Thyroid gland (tissue), 4 donors: ENCODE results near the gene BANK1.

ENCODE experiments used
- POLR2A ChIP-seq, 2 donors: fragments of 450-650 bp; IDR thresholded peaks; one replicate each; pipeline ENCODE4 v1.6.1; 2017; ENCODE audit warnings: antibody characterized with exemption in 2 of 2, mild to moderate bottlenecking in 2 of 2, moderate library complexity in 1 of 2
- TF ChIP-seq, protein P1 (sequence below), 6 experiments: fragments of 200-600 bp in 3 of 6; fragments of 450-650 bp in 3 of 6; sonication (generic) in 3 of 6; IDR thresholded peaks; one replicate each; pipeline ENCODE4 v1.5.1; 2016 to 2019; ENCODE audit warnings: antibody characterized with exemption in 6 of 6, mild to moderate bottlenecking in 2 of 6, inconsistent platforms in 1 of 6, moderate library complexity in 1 of 6

GRCh38 chr4:102091656-102092055, 301.1 kb downstream of the BANK1 start:
- TF ChIP-seq, protein P1, sequence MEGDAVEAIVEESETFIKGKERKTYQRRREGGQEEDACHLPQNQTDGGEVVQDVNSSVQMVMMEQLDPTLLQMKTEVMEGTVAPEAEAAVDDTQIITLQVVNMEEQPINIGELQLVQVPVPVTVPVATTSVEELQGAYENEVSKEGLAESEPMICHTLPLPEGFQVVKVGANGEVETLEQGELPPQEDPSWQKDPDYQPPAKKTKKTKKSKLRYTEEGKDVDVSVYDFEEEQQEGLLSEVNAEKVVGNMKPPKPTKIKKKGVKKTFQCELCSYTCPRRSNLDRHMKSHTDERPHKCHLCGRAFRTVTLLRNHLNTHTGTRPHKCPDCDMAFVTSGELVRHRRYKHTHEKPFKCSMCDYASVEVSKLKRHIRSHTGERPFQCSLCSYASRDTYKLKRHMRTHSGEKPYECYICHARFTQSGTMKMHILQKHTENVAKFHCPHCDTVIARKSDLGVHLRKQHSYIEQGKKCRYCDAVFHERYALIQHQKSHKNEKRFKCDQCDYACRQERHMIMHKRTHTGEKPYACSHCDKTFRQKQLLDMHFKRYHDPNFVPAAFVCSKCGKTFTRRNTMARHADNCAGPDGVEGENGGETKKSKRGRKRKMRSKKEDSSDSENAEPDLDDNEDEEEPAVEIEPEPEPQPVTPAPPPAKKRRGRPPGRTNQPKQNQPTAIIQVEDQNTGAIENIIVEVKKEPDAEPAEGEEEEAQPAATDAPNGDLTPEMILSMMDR (IDR thresholded peaks at IDR 0.05) = no peak
- no peak for TF ChIP-seq POLR2A (IDR thresholded peaks at IDR 0.05)
